Smooth muscle cell (in vitro differentiated cells): Measurements from ENCODE around the gene SMPDL3A. TPM values are rescaled to one million over a fixed set of nuclear protein-coding genes. Genes with fewer than 3 reads are reported as not detected.

Experiments used
- DNase-seq: peaks from one replicate; lab custom pipeline; 2025; ENCODE audit not compliant: unreplicated experiment; lab: John Stamatoyannopoulos, UW
- H2AFZ ChIP-seq: fragments of 200-600 bp; sonication (generic); 2 replicates; pipeline ENCODE4 v1.6.0; 2016; ENCODE audit warnings: antibody characterized with exemption, low read depth, mild to moderate bottlenecking
- H3F3A ChIP-seq: fragments of 200-600 bp; sonication (generic); 2 replicates; pipeline ENCODE4 v1.6.0; 2017; ENCODE audit warnings: antibody characterized with exemption, low read depth
- H3K27ac ChIP-seq: fragments of 200-600 bp; sonication (generic); 2 replicates; pipeline ENCODE4 v1.5.1; 2016; ENCODE audit warnings: low read depth, mild to moderate bottlenecking
- H3K27me3 ChIP-seq: fragments of 200-600 bp; sonication (generic); 2 replicates; pipeline ENCODE4 v1.6.1; 2016; ENCODE audit warnings: low read depth, mild to moderate bottlenecking
- H3K36me3 ChIP-seq: fragments of 200-600 bp; sonication (generic); 2 replicates; pipeline ENCODE4 v1.5.1; 2016; ENCODE audit warnings: low read depth
- H3K4me1 ChIP-seq: fragments of 200-600 bp; sonication (generic); 2 replicates; pipeline ENCODE4 v1.5.1; 2016; ENCODE audit warnings: low read depth
- H3K4me2 ChIP-seq: fragments of 200-600 bp; sonication (generic); 2 replicates; pipeline ENCODE4 v1.6.0; 2016; ENCODE audit warnings: mild to moderate bottlenecking
- H3K4me3 ChIP-seq: fragments of 200-600 bp; sonication (generic); 2 replicates; pipeline ENCODE4 v1.5.1; 2016; ENCODE audit warnings: mild to moderate bottlenecking
- H3K79me2 ChIP-seq: fragments of 200-600 bp; sonication (generic); 2 replicates; pipeline ENCODE4 v1.6.0; 2016; ENCODE audit warnings: low read depth, mild to moderate bottlenecking
- H3K9ac ChIP-seq: fragments of 200-600 bp; sonication (generic); 2 replicates; pipeline ENCODE4 v1.6.0; 2016; ENCODE audit warnings: low read depth
- H3K9me3 ChIP-seq: fragments of 200-600 bp; sonication (generic); replicated peaks from 2 replicates; pipeline ENCODE4 v1.5.1; 2016; ENCODE audit warnings: low read depth
- H4K20me1 ChIP-seq: fragments of 200-600 bp; sonication (generic); 2 replicates; pipeline ENCODE4 v1.6.0; 2016; ENCODE audit warnings: low read depth
- WGBS: methylation state at CpG from one replicate; pipeline ENCODE4 v1.1.7; 2016; ENCODE audit warnings: low lambda C conversion rate; 5-methylcytosine and 5-hydroxymethylcytosine counted together
- polyA plus RNA-seq: library from polyadenylated mRNA; unstranded; fragments of >200 nt; fragmentation: Nextera tagmentation; extraction: Ambion mirVana; gene quantifications from 2 replicates; pipeline ENCODE4 v1.2.1, GENCODE V29; 2016
- total RNA-seq: library from RNA; depleted of rRNA; stranded (reverse); fragments of >200 nt; gene quantifications from 2 replicates; pipeline ENCODE4 v1.2.3, GENCODE V29; 2014
- TF ChIP-seq, protein P1 (sequence below): fragments of 200-600 bp; sonication (generic); IDR thresholded peaks from 2 replicates; pipeline ENCODE4 v1.5.1; 2017; ENCODE audit warnings: borderline replicate concordance, mild to moderate bottlenecking, antibody characterized with exemption; ENCODE audit not compliant: insufficient read depth, poor library complexity, severe bottlenecking

SMPDL3A gene, protein sequence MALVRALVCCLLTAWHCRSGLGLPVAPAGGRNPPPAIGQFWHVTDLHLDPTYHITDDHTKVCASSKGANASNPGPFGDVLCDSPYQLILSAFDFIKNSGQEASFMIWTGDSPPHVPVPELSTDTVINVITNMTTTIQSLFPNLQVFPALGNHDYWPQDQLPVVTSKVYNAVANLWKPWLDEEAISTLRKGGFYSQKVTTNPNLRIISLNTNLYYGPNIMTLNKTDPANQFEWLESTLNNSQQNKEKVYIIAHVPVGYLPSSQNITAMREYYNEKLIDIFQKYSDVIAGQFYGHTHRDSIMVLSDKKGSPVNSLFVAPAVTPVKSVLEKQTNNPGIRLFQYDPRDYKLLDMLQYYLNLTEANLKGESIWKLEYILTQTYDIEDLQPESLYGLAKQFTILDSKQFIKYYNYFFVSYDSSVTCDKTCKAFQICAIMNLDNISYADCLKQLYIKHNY
- total RNA-seq: 6.5 and 14.5 TPM in 2 replicates
- polyA plus RNA-seq: 2.3 and 8.6 TPM in 2 replicates

- Histone ChIP-seq H3K9ac (peak within 1 kb of the TSS; percentile 87), H3K27me3 (no peaks in the 10 kb centered on the region), H3K27ac (peak within 1 kb of the TSS; percentile 87), H3K4me2 (peak within 1 kb of the TSS; percentile 89), H3K4me3 (peak within 1 kb of the TSS; percentile 83), H3K9me3 (no peaks in the 10 kb centered on the region), H3K4me1 (peaks cover 6% of the 10 kb centered on the region), H3K79me2 (no peaks in the 10 kb centered on the region), H4K20me1 (no peaks in the 10 kb centered on the region), H2AFZ (peak within 1 kb of the TSS; percentile 97), H3F3A (peaks cover 20% of the 10 kb centered on the region), H3K36me3 (no peaks in the 10 kb centered on the region)
- TF ChIP-seq, protein P1, sequence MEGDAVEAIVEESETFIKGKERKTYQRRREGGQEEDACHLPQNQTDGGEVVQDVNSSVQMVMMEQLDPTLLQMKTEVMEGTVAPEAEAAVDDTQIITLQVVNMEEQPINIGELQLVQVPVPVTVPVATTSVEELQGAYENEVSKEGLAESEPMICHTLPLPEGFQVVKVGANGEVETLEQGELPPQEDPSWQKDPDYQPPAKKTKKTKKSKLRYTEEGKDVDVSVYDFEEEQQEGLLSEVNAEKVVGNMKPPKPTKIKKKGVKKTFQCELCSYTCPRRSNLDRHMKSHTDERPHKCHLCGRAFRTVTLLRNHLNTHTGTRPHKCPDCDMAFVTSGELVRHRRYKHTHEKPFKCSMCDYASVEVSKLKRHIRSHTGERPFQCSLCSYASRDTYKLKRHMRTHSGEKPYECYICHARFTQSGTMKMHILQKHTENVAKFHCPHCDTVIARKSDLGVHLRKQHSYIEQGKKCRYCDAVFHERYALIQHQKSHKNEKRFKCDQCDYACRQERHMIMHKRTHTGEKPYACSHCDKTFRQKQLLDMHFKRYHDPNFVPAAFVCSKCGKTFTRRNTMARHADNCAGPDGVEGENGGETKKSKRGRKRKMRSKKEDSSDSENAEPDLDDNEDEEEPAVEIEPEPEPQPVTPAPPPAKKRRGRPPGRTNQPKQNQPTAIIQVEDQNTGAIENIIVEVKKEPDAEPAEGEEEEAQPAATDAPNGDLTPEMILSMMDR: peak; percentile 49
- WGBS: under 1% methylated on average over 59 of the region's 71 CpGs
- peak; percentile 44 for DNase-seq
Observed at GRCh38 chr6:122789182-122790027, at the start of gene SMPDL3A. SMPDL3A (plus strand) TSS chr6:122789258; CDS start chr6:122789347, 89 bp downstream.

GRCh38 chr6:122740091-122740490 is 49.0 kb upstream of the SMPDL3A start:
- WGBS: 97% methylated on average over 2 of the region's 2 CpGs
- Histone ChIP-seq H3K27ac (no peak overlapping the region), H3F3A (no peaks in the 10 kb centered on the region), H2AFZ (no peak overlapping the region), H3K4me2 (no peak overlapping the region), H4K20me1 (no peaks in the 10 kb centered on the region), H3K4me3 (no peak overlapping the region), H3K9me3 (no peaks in the 10 kb centered on the region), H3K9ac (no peak overlapping the region), H3K79me2 (no peaks in the 10 kb centered on the region), H3K4me1 (peaks cover 10% of the 10 kb centered on the region), H3K27me3 (no peaks in the 10 kb centered on the region), H3K36me3 (no peaks in the 10 kb centered on the region)
- TF ChIP-seq, protein P1: no peak
- DNase-seq: no peak

- Histone ChIP-seq H3K9ac (no peak overlapping the region), H3K4me3 (no peak overlapping the region), H3K27me3 (no peaks in the 10 kb centered on the region), H3K4me2 (no peak overlapping the region), H3K9me3 (no peaks in the 10 kb centered on the region), H2AFZ (no peak overlapping the region), H3K36me3 (no peaks in the 10 kb centered on the region), H3F3A (no peaks in the 10 kb centered on the region), H3K27ac (no peak overlapping the region), H3K4me1 (peaks cover 1% of the 10 kb centered on the region), H3K79me2 (no peaks in the 10 kb centered on the region), H4K20me1 (no peaks in the 10 kb centered on the region)
- 85% methylated on average over 2 of the region's 2 CpGs for WGBS
- no peak for DNase-seq
- TF ChIP-seq, protein P1: no peak
Observed at GRCh38 chr6:122740936-122741335, 48.1 kb upstream of the SMPDL3A start.
